HepG2 (cell line): Measurements from ENCODE around the gene FSIP1. TPM values are rescaled to one million over a fixed set of nuclear protein-coding genes. Genes with fewer than 3 reads are reported as not detected.

Source experiments
- HMGA1 ChIP-seq: sonication (generic); formaldehyde crosslinking; conservative IDR thresholded peaks from 2 replicates; pipeline ENCODE4 v1.4.0; 2020; ENCODE audit warnings: missing genetic modification reagents
- MEIS1 ChIP-seq: sonication (generic); formaldehyde crosslinking; IDR thresholded peaks from 2 replicates; pipeline ENCODE4 v1.9.0; 2021; ENCODE audit warnings: mild to moderate bottlenecking, missing genetic modification reagents, moderate library complexity, borderline replicate concordance
- NFRKB ChIP-seq: fragments of 450-650 bp; IDR thresholded peaks from 2 replicates; pipeline ENCODE4 v1.6.1; 2017
- PHF5A ChIP-seq: IDR thresholded peaks from one replicate; pipeline ENCODE4 v1.6.1; 2018; ENCODE audit warnings: low read depth, missing genetic modification reagents; ENCODE audit not compliant: unreplicated experiment
- SMAD1 ChIP-seq: sonication (generic); formaldehyde crosslinking; IDR thresholded peaks from 2 replicates; pipeline ENCODE4 v1.4.0; 2020; ENCODE audit warnings: missing genetic modification reagents, low read depth, mild to moderate bottlenecking, borderline replicate concordance
- U2AF2 ChIP-seq: fragments of 200-400 bp; formaldehyde crosslinking; IDR thresholded peaks from 2 replicates; pipeline ENCODE4 v1.6.1; 2017; ENCODE audit warnings: low read depth, mild to moderate bottlenecking, low read length
- ZMYM3 ChIP-seq: sonication (generic); formaldehyde crosslinking; IDR thresholded peaks from 2 replicates; pipeline ENCODE4 v1.5.1; 2020; ENCODE audit warnings: mild to moderate bottlenecking, missing genetic modification reagents
- ZNF264 ChIP-seq: sonication (generic); formaldehyde crosslinking; IDR thresholded peaks from 2 replicates; pipeline ENCODE4 v1.4.0; 2020; ENCODE audit warnings: missing genetic modification reagents
- ZNF383 ChIP-seq: sonication (generic); formaldehyde crosslinking; IDR thresholded peaks from 2 replicates; pipeline ENCODE4 v1.4.0; 2020; ENCODE audit warnings: missing genetic modification reagents, mild to moderate bottlenecking, borderline replicate concordance
- ZNF589 ChIP-seq: sonication (generic); formaldehyde crosslinking; conservative IDR thresholded peaks from 2 replicates; pipeline ENCODE4 v1.8.0; 2022; ENCODE audit warnings: mild to moderate bottlenecking, moderate library complexity, missing genetic modification reagents
- ZNF616 ChIP-seq: sonication (generic); formaldehyde crosslinking; IDR thresholded peaks from 2 replicates; pipeline ENCODE4 v1.5.0; 2020; ENCODE audit warnings: low read depth, mild to moderate bottlenecking, missing genetic modification reagents
- ZNF644 ChIP-seq: IDR thresholded peaks from 2 replicates; pipeline ENCODE4 v1.6.1; 2016; ENCODE audit warnings: low read depth
- ZNF737 ChIP-seq: sonication (generic); formaldehyde crosslinking; IDR thresholded peaks from 2 replicates; pipeline ENCODE4 v1.5.0; 2020; ENCODE audit warnings: missing genetic modification reagents, mild to moderate bottlenecking, borderline replicate concordance
- polyA plus RNA-seq, 8 experiments: library from polyadenylated mRNA; depleted of rRNA in 3 of 8; stranded (reverse) in 7 of 8; unstranded in 1 of 8; fragments of >200 nt; fragmentation: Illumina TruSeq in 4 of 8; extraction: Trizol in 4 of 8; gene quantifications; 2 replicates each; pipeline versions ENCODE4 v1.2.1 to v1.2.3, GENCODE V29; 2011 to 2016; ENCODE audit warnings: low read depth in 4 of 8, missing spikeins in 1 of 8, mixed read lengths in 1 of 8; ENCODE audit not compliant: insufficient read depth in 1 of 8
- total RNA-seq, 5 experiments: library from RNA; depleted of rRNA; stranded (reverse); fragments of >200 nt; fragmentation: Illumina TruSeq; extraction: Trizol; gene quantifications; 2 replicates each; pipeline ENCODE4 v1.2.3, GENCODE V29; 2016; ENCODE audit warnings: low read depth in 1 of 5
- TF ChIP-seq, protein P1 (sequence below): IDR thresholded peaks from 2 replicates; pipeline ENCODE4 v1.4.0; 2020; ENCODE audit warnings: mild to moderate bottlenecking, missing genetic modification reagents
- TF ChIP-seq, protein P2 (sequence below): sonication (generic); IDR thresholded peaks from 2 replicates; pipeline ENCODE4 v1.6.1; 2016; ENCODE audit warnings: low read depth, borderline replicate concordance
- TF ChIP-seq, protein P3 (sequence below): IDR thresholded peaks from 2 replicates; pipeline ENCODE4 v1.6.1; 2016; ENCODE audit warnings: low read depth, control low read depth
- TF ChIP-seq, protein P4 (sequence below): IDR thresholded peaks from 2 replicates; pipeline ENCODE4 v1.6.1; 2016; ENCODE audit warnings: mild to moderate bottlenecking
- TF ChIP-seq, protein P5 (sequence below): sonication (generic); formaldehyde crosslinking; IDR thresholded peaks from 2 replicates; pipeline ENCODE4 v1.4.0; 2020; ENCODE audit warnings: mild to moderate bottlenecking, low read depth, missing genetic modification reagents
- TF ChIP-seq, protein P6 (sequence below): sonication (generic); formaldehyde crosslinking; IDR thresholded peaks from 2 replicates; pipeline ENCODE4 v1.5.0; 2020; ENCODE audit warnings: missing genetic modification reagents

FSIP1 gene
- total and polyA plus RNA-seq, 2 of the 13 experiments (the other 11 are each of a cell fraction or from before 2014, with no cell fraction given), result 0.18 TPM; not detected in 1

DNA sequence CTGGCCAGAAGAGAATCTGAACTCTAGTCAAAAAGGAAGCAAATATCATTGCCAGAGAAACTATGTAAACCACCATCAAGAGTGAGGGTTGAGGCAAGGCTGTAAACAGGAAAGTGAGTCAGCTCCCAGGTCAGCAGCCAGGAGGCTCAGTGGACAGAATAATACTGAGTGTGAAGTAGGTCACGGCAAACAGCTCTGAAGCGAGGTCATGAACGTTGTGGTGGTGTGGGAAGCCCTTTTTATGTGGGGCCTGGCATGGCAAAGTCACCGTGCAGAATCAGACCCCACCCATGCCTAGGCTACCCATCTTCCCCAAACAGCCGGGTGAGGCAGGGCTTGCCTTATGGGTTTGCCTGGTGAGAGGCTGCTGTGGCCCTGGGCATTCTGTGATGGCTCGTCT lies 157.8 kb downstream of the FSIP1 start (continued):
- TF ChIP-seq, protein P1, sequence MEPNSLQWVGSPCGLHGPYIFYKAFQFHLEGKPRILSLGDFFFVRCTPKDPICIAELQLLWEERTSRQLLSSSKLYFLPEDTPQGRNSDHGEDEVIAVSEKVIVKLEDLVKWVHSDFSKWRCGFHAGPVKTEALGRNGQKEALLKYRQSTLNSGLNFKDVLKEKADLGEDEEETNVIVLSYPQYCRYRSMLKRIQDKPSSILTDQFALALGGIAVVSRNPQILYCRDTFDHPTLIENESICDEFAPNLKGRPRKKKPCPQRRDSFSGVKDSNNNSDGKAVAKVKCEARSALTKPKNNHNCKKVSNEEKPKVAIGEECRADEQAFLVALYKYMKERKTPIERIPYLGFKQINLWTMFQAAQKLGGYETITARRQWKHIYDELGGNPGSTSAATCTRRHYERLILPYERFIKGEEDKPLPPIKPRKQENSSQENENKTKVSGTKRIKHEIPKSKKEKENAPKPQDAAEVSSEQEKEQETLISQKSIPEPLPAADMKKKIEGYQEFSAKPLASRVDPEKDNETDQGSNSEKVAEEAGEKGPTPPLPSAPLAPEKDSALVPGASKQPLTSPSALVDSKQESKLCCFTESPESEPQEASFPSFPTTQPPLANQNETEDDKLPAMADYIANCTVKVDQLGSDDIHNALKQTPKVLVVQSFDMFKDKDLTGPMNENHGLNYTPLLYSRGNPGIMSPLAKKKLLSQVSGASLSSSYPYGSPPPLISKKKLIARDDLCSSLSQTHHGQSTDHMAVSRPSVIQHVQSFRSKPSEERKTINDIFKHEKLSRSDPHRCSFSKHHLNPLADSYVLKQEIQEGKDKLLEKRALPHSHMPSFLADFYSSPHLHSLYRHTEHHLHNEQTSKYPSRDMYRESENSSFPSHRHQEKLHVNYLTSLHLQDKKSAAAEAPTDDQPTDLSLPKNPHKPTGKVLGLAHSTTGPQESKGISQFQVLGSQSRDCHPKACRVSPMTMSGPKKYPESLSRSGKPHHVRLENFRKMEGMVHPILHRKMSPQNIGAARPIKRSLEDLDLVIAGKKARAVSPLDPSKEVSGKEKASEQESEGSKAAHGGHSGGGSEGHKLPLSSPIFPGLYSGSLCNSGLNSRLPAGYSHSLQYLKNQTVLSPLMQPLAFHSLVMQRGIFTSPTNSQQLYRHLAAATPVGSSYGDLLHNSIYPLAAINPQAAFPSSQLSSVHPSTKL (CRISPR knock-in tag), result peak; percentile 87
- TF ChIP-seq NFRKB (no peak), HMGA1 (CRISPR knock-in tag) (no peak), U2AF2 (no peak), ZNF264 (CRISPR knock-in tag) (no peak), ZNF644 (CRISPR knock-in tag) (peak; percentile 71), ZMYM3 (0 out of 2 replicates have a peak, but pooled peaks have one; percentile 14), ZNF737 (CRISPR knock-in tag) (no peak), MEIS1 (no peak), ZNF383 (CRISPR knock-in tag) (no peak), ZNF616 (CRISPR knock-in tag) (no peak), PHF5A (no peak), SMAD1 (CRISPR knock-in tag) (no peak), ZNF589 (CRISPR knock-in tag) (no peak)
- TF ChIP-seq, protein P2, sequence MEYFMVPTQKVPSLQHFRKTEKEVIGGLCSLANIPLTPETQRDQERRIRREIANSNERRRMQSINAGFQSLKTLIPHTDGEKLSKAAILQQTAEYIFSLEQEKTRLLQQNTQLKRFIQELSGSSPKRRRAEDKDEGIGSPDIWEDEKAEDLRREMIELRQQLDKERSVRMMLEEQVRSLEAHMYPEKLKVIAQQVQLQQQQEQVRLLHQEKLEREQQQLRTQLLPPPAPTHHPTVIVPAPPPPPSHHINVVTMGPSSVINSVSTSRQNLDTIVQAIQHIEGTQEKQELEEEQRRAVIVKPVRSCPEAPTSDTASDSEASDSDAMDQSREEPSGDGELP, result no peak
- TF ChIP-seq, protein P3, sequence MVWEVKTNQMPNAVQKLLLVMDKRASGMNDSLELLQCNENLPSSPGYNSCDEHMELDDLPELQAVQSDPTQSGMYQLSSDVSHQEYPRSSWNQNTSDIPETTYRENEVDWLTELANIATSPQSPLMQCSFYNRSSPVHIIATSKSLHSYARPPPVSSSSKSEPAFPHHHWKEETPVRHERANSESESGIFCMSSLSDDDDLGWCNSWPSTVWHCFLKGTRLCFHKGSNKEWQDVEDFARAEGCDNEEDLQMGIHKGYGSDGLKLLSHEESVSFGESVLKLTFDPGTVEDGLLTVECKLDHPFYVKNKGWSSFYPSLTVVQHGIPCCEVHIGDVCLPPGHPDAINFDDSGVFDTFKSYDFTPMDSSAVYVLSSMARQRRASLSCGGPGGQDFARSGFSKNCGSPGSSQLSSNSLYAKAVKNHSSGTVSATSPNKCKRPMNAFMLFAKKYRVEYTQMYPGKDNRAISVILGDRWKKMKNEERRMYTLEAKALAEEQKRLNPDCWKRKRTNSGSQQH (CRISPR knock-in tag), result no peak
- TF ChIP-seq, protein P4, sequence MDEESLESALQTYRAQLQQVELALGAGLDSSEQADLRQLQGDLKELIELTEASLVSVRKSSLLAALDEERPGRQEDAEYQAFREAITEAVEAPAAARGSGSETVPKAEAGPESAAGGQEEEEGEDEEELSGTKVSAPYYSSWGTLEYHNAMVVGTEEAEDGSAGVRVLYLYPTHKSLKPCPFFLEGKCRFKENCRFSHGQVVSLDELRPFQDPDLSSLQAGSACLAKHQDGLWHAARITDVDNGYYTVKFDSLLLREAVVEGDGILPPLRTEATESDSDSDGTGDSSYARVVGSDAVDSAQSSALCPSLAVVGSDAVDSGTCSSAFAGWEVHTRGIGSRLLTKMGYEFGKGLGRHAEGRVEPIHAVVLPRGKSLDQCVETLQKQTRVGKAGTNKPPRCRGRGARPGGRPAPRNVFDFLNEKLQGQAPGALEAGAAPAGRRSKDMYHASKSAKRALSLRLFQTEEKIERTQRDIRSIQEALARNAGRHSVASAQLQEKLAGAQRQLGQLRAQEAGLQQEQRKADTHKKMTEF (CRISPR knock-in tag), result no peak
- TF ChIP-seq, protein P5, sequence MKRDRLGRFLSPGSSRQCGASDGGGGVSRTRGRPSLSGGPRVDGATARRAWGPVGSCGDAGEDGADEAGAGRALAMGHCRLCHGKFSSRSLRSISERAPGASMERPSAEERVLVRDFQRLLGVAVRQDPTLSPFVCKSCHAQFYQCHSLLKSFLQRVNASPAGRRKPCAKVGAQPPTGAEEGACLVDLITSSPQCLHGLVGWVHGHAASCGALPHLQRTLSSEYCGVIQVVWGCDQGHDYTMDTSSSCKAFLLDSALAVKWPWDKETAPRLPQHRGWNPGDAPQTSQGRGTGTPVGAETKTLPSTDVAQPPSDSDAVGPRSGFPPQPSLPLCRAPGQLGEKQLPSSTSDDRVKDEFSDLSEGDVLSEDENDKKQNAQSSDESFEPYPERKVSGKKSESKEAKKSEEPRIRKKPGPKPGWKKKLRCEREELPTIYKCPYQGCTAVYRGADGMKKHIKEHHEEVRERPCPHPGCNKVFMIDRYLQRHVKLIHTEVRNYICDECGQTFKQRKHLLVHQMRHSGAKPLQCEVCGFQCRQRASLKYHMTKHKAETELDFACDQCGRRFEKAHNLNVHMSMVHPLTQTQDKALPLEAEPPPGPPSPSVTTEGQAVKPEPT (CRISPR knock-in tag), result no peak
- TF ChIP-seq, protein P6, sequence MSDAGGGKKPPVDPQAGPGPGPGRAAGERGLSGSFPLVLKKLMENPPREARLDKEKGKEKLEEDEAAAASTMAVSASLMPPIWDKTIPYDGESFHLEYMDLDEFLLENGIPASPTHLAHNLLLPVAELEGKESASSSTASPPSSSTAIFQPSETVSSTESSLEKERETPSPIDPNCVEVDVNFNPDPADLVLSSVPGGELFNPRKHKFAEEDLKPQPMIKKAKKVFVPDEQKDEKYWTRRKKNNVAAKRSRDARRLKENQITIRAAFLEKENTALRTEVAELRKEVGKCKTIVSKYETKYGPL, result no peak
